ENCODE data around the gene INTS11.

INTS11 gene

GRCh38 chr1:1360506-1361169 is 36.2 kb upstream of the INTS11 start:
- no peak for ATAC-seq
- Mint-ChIP-seq H3K9me3 (no peaks in the 10 kb centered on the region), H3K4me3 (no peak overlapping the region), H3K36me3 (no peaks in the 10 kb centered on the region), H3K4me1 (peaks cover 31% of the 10 kb centered on the region), H3K27me3 (peaks cover 43% of the 10 kb centered on the region), H3K27ac (no peak overlapping the region)

DNA sequence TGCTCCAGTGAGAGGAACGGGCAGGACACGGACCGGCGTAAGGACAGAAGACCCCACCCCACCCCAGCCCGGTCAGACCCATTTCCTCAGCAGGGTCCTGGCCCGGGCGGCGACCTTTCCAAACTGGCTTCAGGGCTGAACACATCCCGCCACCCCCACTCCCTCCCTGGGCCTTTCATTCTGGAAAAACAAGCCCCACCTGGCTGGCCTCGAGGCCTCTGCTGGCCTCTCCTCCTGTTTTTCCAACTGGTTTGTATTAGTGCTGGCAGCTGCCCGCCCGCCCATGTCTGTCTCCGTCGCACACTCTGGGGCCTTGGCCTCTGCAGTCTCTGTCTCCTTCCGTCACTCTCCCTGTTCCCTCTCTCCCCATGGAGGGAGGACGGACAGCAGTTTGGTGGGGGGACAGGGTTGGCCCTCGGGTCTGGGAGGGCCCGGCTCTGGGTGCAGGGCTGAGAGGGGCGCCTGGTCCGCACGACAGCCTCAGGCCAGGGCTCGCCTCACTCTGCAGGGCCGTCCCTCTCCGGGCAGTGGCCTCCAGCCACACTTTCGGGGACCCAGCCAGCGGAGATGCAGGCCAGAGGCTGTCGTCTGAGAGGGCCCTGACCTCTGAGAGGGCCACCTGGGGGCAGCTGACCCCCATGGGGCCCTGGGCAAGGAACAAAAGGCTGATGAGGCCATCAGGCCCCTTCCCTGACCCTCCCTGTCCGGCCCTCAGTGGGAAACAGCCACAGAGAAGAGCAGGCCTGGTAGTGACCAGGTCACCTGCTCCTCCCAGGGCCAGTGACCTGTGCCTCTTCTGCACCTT is 35.4 kb upstream of the INTS11 start:
- no peaks in the 10 kb centered on the region for H3K36me3 Mint-ChIP-seq
- no peak overlapping the region for H3K4me3 Mint-ChIP-seq

DNA sequence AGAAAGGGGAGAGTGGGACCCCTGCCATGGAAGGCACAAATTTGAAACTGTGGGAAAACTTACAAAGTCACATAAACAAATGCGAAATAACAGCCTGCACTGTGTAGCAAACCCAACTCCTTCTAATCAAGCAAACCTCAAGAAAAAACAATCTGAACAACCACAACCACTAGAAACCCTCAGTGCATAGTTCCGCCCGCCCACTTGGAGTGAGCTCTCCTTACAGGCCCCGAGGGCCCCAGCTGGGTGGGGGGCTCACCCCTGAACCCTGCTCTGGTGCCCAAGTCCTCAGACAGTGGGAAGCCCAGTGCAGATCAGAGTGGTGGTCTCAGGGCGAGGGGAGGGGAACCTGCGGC is 34.8 kb upstream of the INTS11 start:
- no peaks in the 10 kb centered on the region for H3K9me3 Mint-ChIP-seq
- peaks cover 52% of the 10 kb centered on the region for H3K27me3 Mint-ChIP-seq
- ATAC-seq: peak; percentile 1
- H3K4me3 Mint-ChIP-seq: no peak overlapping the region
- no peaks in the 10 kb centered on the region for H3K36me3 Mint-ChIP-seq
- H3K27ac Mint-ChIP-seq: no peak overlapping the region
- H3K4me1 Mint-ChIP-seq: peaks cover 38% of the 10 kb centered on the region

More for the DNA sequence above, 35.4 kb upstream of the INTS11 start:
- Mint-ChIP-seq H3K27me3 (peaks cover 46% of the 10 kb centered on the region), H3K4me1 (peaks cover 32% of the 10 kb centered on the region), H3K9me3 (no peaks in the 10 kb centered on the region), H3K27ac (no peak overlapping the region)
- ATAC-seq: no peak

DNA sequence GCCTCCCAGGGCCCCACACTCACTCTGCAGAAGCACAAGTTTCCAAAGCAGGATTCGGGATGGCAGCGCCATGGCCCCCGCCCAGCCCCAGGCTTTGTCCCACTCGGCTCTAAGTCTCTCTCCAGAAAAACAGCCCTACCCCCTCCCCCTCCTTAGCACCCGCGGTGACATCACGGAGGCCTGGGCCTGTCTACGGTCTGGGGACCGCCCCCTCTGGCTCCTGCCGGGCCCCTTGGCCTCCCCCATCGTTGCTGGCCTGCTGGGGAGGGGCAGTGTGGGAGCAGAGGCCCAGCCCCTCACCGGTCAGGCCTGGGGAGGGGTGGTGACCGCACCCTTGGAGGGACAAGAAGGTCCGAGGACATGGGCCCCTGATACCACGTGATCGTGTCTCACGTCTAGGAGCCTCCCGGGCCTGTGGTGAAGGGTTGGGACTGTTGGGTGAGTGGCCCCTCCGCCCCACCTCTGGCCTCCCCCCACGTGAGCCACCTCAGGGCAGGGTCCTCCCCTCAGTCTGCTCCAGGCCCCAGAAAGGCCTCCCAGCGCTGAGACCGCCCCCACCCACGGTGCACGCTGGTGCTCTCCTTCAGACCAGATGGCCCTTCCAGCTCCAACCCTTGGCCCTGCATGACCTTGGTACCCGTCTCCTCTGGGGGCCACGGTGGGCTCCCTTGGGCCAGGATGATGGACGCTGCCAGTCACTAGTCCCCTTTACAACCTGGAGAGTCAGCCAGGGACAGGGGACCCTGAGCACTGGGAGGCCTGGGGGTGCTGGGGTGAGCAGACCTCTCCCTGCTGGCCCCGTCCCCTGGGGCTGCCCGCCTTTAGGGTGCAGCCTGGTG is 34.2 kb upstream of the INTS11 start, which contains the start of gene MXRA8:
MXRA8 (minus strand) TSS at position 123 of the 839 bp plus-strand sequence; CDS start at position 72, 51 bp downstream.
- Mint-ChIP-seq H3K4me1 (peaks cover 44% of the 10 kb centered on the region), H3K27me3 (peaks cover 58% of the 10 kb centered on the region), H3K4me3 (no peak within 1 kb of the TSS), H3K9me3 (no peaks in the 10 kb centered on the region), H3K27ac (no peak within 1 kb of the TSS), H3K36me3 (no peaks in the 10 kb centered on the region)
- ATAC-seq: no peak

- Mint-ChIP-seq H3K4me3 (no peak overlapping the region), H3K36me3 (no peaks in the 10 kb centered on the region), H3K4me1 (peaks cover 51% of the 10 kb centered on the region), H3K27ac (no peak overlapping the region), H3K9me3 (no peaks in the 10 kb centered on the region), H3K27me3 (peaks cover 65% of the 10 kb centered on the region)
- no peak for ATAC-seq
These were observed 33.5 kb upstream of the INTS11 start for GRCh38 chr1:1357871-1358432.

DNA sequence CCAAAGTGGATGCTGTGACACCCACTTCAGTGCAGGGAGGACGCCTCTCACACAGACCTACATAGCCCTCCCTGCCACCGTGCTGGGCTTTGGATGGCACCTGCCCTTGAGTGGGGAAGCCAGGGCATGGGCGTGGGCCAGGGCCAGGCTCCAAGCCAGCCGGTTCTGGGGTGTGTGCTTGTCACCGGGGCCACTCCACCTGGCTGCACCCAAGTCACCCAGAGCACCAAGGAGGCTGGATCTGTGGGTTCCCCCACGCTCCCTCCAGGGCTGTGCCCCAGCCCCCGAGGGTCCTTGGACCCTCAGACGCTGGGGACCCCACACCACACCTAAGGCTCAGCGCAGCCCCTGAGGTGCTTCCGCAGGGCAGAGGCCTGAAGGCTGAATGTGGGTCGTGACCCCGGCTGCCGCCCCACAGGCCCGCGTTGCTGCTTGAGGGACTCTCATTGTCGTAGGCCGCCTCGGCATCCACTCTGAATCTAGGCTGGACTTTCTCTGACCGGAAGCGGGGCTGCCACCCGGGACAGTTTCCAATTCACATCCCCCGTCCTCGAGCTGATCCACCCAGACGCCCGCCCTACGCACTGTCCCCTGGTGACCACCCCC is 32.4 kb upstream of the INTS11 start:
- H3K36me3 Mint-ChIP-seq: no peaks in the 10 kb centered on the region
- no peak overlapping the region for H3K4me3 Mint-ChIP-seq
- H3K4me1 Mint-ChIP-seq: peaks cover 62% of the 10 kb centered on the region
- no peaks in the 10 kb centered on the region for H3K9me3 Mint-ChIP-seq
- ATAC-seq: no peak
- H3K27me3 Mint-ChIP-seq: peaks cover 76% of the 10 kb centered on the region
- H3K27ac Mint-ChIP-seq: no peak overlapping the region

DNA sequence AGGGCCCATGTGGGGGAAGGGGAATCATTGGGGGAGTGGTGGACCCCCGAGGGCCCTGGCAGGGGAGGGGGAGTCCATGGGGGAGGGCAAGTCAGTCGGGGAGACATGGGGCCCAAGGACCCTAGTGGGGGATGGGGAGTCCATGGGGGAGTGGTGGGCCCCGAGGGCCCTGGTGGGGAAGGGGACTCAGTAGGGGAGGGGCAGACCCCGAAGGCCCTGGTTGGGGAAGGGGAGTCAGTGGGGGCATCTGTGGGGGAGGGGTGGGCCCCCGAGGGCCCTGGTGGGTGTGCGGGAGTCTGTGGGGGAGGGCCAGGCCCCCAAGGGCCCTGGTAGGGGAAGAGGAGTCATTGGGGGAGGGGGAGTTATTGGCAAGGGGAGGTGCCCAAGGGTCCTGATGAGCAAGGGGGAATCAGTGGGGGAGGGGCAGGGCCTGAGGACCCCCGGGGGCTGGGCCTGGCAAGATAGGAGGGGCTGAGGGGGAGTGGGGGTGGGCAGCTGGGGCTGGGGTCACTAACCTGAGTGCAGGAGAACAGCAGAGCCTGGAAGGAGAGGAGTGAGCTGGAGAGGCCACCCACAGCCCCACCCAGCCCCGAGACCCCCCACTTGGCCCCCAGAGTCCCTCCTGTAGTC is 31.8 kb upstream of the INTS11 start:
- Mint-ChIP-seq H3K27ac (no peak overlapping the region), H3K9me3 (no peaks in the 10 kb centered on the region), H3K27me3 (peaks cover 76% of the 10 kb centered on the region), H3K36me3 (no peaks in the 10 kb centered on the region), H3K4me3 (no peak overlapping the region), H3K4me1 (peaks cover 62% of the 10 kb centered on the region)
- peak; percentile 20 for ATAC-seq

GRCh38 chr1:1355416-1355815 is 31.0 kb upstream of the INTS11 start:
- Mint-ChIP-seq H3K4me3 (no peak overlapping the region), H3K27ac (no peak overlapping the region), H3K9me3 (no peaks in the 10 kb centered on the region), H3K36me3 (no peaks in the 10 kb centered on the region), H3K27me3 (peaks cover 67% of the 10 kb centered on the region), H3K4me1 (peaks cover 62% of the 10 kb centered on the region)
- ATAC-seq: peak; percentile 4

- H3K36me3 Mint-ChIP-seq: no peaks in the 10 kb centered on the region
- H3K9me3 Mint-ChIP-seq: no peaks in the 10 kb centered on the region
- H3K27ac Mint-ChIP-seq: peak overlapping the region; percentile 32
- H3K4me1 Mint-ChIP-seq: peaks cover 57% of the 10 kb centered on the region
- peak overlapping the region; percentile 43 for H3K4me3 Mint-ChIP-seq
- peaks cover 63% of the 10 kb centered on the region for H3K27me3 Mint-ChIP-seq
- ATAC-seq: no peak
These were observed 30.1 kb upstream of the INTS11 start for GRCh38 chr1:1354271-1355247.

DNA sequence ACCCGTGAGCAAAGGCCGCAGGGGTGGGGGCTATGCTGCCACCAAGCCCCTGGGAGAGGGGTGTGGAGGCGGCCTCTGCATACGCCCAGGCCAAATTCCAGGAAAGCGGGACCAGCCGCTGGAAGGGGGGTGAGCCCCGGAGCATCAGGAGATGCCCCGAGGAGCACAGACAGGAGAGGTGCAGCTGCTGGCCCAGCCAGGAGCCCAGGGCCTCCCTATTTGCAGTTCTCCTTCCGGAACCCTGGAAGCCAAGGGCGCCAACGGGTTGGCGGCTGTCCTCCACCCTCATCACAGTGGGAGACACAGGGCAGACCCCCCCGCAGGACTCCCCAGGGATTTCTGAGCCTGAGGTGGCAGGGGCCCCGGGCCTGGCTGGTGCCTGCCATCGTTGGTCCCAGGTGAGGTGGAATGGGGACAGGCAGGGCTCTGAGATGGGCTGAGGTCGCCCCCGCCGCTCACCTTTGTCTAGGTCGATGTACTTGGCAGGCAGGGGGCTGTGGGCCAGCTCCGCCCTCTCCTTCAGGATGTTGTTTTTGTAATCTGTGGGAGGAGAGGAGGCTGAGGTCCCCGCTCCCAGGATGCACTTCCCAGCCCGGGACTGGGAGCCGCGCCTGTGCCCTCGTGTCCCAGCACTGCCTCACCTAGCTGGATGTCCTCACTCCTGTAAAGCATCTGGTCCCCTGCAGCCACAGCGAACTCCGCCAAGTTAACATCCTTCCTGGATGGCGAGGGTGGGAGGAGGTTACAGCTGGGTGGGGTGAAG is 29.1 kb upstream of the INTS11 start:
- H3K36me3 Mint-ChIP-seq: no peaks in the 10 kb centered on the region
- no peak overlapping the region for H3K4me3 Mint-ChIP-seq
- peak overlapping the region; percentile 32 for H3K27ac Mint-ChIP-seq
- peaks cover 53% of the 10 kb centered on the region for H3K27me3 Mint-ChIP-seq
- peaks cover 47% of the 10 kb centered on the region for H3K4me1 Mint-ChIP-seq
- no peaks in the 10 kb centered on the region for H3K9me3 Mint-ChIP-seq
- ATAC-seq: no peak

- no peaks in the 10 kb centered on the region for H3K36me3 Mint-ChIP-seq
- ATAC-seq: no peak
- H3K9me3 Mint-ChIP-seq: no peaks in the 10 kb centered on the region
- peaks cover 45% of the 10 kb centered on the region for H3K4me1 Mint-ChIP-seq
- no peak overlapping the region for H3K27ac Mint-ChIP-seq
- H3K27me3 Mint-ChIP-seq: peaks cover 46% of the 10 kb centered on the region
- no peak overlapping the region for H3K4me3 Mint-ChIP-seq
These were observed 28.4 kb upstream of the INTS11 start for GRCh38 chr1:1352786-1353388.

GRCh38 chr1:1351511-1352427 is 27.3 kb upstream of the INTS11 start:
- no peaks in the 10 kb centered on the region for H3K9me3 Mint-ChIP-seq
- H3K4me1 Mint-ChIP-seq: peaks cover 46% of the 10 kb centered on the region
- peaks cover 35% of the 10 kb centered on the region for H3K27me3 Mint-ChIP-seq
- peak overlapping the region; percentile 38 for H3K4me3 Mint-ChIP-seq
- no peak for ATAC-seq
- H3K36me3 Mint-ChIP-seq: no peaks in the 10 kb centered on the region
- H3K27ac Mint-ChIP-seq: no peak overlapping the region

Measured in stimulated activated memory B cell treated with anti-CD40 and anti-IgM and Interleukin-4, amounts not matched to agents 10 μg/mL and 1 μg/mL and 100 μg/mL, for 72 hours (primary cell).